Measurements from ENCODE around the gene ADAMTSL1.

- TF ChIP-seq CTCF (IDR thresholded peaks at IDR 0.05) (no peak), PBX3 (IDR thresholded peaks at IDR 0.05) (no peak), RAD21 (conservative IDR thresholded peaks at IDR 0.05 in 1 of 2, IDR thresholded peaks at IDR 0.05 in 1 of 2) (no peak), POLR2A (IDR thresholded peaks at IDR 0.05; ENCODE audit: low read length) (no peak), USF2 (IDR thresholded peaks at IDR 0.05) (no peak), MAFK (IDR thresholded peaks at IDR 0.05; ENCODE audit: partially characterized antibody) (no peak), CBX2 (IDR thresholded peaks at IDR 0.05; ENCODE audit: borderline replicate concordance, low read depth) (no peak), HDAC2 (IDR thresholded peaks at IDR 0.05) (no peak)
These were observed 437.0 kb downstream of the ADAMTSL1 start for GRCh38 chr9:18910916-18911315.
